Ovary (tissue), 9 donors: ENCODE measurements around the gene DCST1. TPM values are rescaled to one million over a fixed set of nuclear protein-coding genes. Genes with fewer than 3 reads are reported as not detected.

Source experiments
- DNase-seq, 5 donors: peaks; one replicate each; pipeline ENCODE4 v3.0.0-alpha.2; 2019 to 2020
- H3K27ac ChIP-seq, 2 donors: fragments of 200-600 bp; one replicate each; pipeline versions ENCODE4 v1.5.1 to v1.8.0; 2019 to 2022
- H3K27me3 ChIP-seq: fragments of 200-600 bp; one replicate; pipeline ENCODE4 v1.8.0; 2022
- H3K36me3 ChIP-seq: fragments of 200-600 bp; sonication (generic); one replicate; pipeline ENCODE4 v1.5.1; 2019
- H3K4me1 ChIP-seq: one replicate; pipeline ENCODE4 v1.8.1; 2013; ENCODE audit warnings: mild to moderate bottlenecking, moderate library complexity; ENCODE audit not compliant: insufficient read depth
- H3K4me3 ChIP-seq: fragments of 200-600 bp; sonication (generic); one replicate; pipeline ENCODE4 v1.5.1; 2017
- H3K9me3 ChIP-seq, 2 donors: fragments of 200-600 bp in 1 of 2; sonication (generic) in 1 of 2; one replicate each; pipeline versions ENCODE4 v1.5.1 to v1.8.1; 2013 to 2019; ENCODE audit warnings: mild to moderate bottlenecking in 1 of 2, moderate library complexity in 1 of 2
- CTCF ChIP-seq, 3 donors: fragments of 450-650 bp in 2 of 3; fragments of 200-600 bp in 1 of 3; IDR thresholded peaks; one replicate each; pipeline versions ENCODE4 v1.5.1 to v1.8.0; 2016 to 2022; ENCODE audit warnings: antibody characterized with exemption in 3 of 3, mild to moderate bottlenecking in 1 of 3
- EP300 ChIP-seq: sonication (generic); formaldehyde crosslinking; IDR thresholded peaks from one replicate; pipeline ENCODE4 v1.6.1; 2017; ENCODE audit warnings: antibody characterized with exemption
- POLR2A ChIP-seq: fragments of 450-650 bp; IDR thresholded peaks from one replicate; pipeline ENCODE4 v1.6.1; 2017; ENCODE audit warnings: antibody characterized with exemption, mild to moderate bottlenecking, moderate library complexity
- WGBS, 3 donors: extraction: QIAGEN DNeasy Blood & Tissue Kit in 1 of 3; methylation state at CpG; one replicate each; pipeline versions ENCODE4 v1.1.5 to v1.1.7; 2013 to 2017; 5-methylcytosine and 5-hydroxymethylcytosine counted together
- intact Hi-C, 4 donors: fragments of 100-400 bp; cut with DNase I; formaldehyde crosslinking; loops; one replicate each; pipeline versions ENCODE4 v1.11.0 to v1.15.1; 2022 to 2023
- polyA plus RNA-seq, 2 donors: library from polyadenylated mRNA; stranded (reverse); fragments of 200-250 nt in 1 of 2; fragments of 350-450 nt in 1 of 2; fragmentation: Illumina TruSeq in 1 of 2; extraction: RNeasy Lipid Tissue Mini Kit (QIAGEN cat#74804) in 1 of 2; gene quantifications; one replicate each; pipeline ENCODE4 v1.2.3, GENCODE V29; 2013 to 2014
- total RNA-seq, 7 donors: library from RNA; depleted of rRNA in 2 of 7; stranded (reverse); fragments of >200 nt in 2 of 7; fragmentation: NEBNext Ultra II Directional in 3 of 7; extraction: Animal tissue kit (Norgen Biotek cat#: 25700) in 3 of 7; gene quantifications; one replicate each; pipeline versions ENCODE4 v1.1.0 to v1.2.4, GENCODE V29; 2016 to 2023
- donor health status: DM: no; HTN: no; CAD: no; lungs with moderate emphysema.
- donor health status: DM: no; HTN: no; CAD: no.
- donor health status: Bipolar disorder and iron deficiency.
- donor health status: DM: yes; HTN: yes; CAD: no.
- donor health status: DM: no; HTN: no; CAD: no.
- donor health status: DM: yes; HTN: yes; CAD: no.

Gene DCST1
- total and polyA plus RNA-seq, 9 donors: 0.06 to 0.80 (median 0.30) TPM; not detected in 4

- peak; percentile 89 to 97 (median 95) for DNase-seq
- intact Hi-C loops: loop anchor here in 1 of 4 donors (5.0 kb wide), 1 partner anchor 35 kb away; the partner anchor contains the start of gene ADAM15
- Histone ChIP-seq H3K4me1 (peaks cover 6% of the 10 kb centered on the region), H3K27me3 (no peaks in the 10 kb centered on the region), H3K27ac (peak overlapping the region; percentile 79 to 81), H3K4me3 (peak overlapping the region; percentile 31), H3K36me3 (no peaks in the 10 kb centered on the region), H3K9me3 (no peaks in the 10 kb centered on the region)
- TF ChIP-seq EP300 (peak; percentile 41), POLR2A (peak; percentile 62), CTCF (IDR thresholded peaks at IDR 0.05) (peak; percentile 96 to 100 (median 99))
- 3 to 4% (median 4%) methylated on average over 38 to 49 of the region's 49 CpGs for WGBS, 3 donors
Observed at GRCh38 chr1:155017041-155017945, 16.3 kb upstream of the DCST1 start.

- WGBS, 3 donors: 54 to 58% (median 54%) methylated on average over 6 of the region's 6 CpGs
- no peaks in the 10 kb centered on the region for H3K27me3 ChIP-seq
- intact Hi-C loops: loop anchor here in 1 of 4 donors (5.0 kb wide), 1 partner anchor 34 kb away; the partner anchor contains the start of gene ADAM15
- TF ChIP-seq EP300 (no peak), POLR2A (no peak), CTCF (IDR thresholded peaks at IDR 0.05) (no peak)
- peak overlapping the region; percentile 79 to 81 for H3K27ac ChIP-seq
- peak overlapping the region; percentile 31 for H3K4me3 ChIP-seq
- no peaks in the 10 kb centered on the region for H3K36me3 ChIP-seq
- H3K9me3 ChIP-seq: no peaks in the 10 kb centered on the region
- peaks cover 6% of the 10 kb centered on the region for H3K4me1 ChIP-seq
- DNase-seq: peak in 4 of 5 donors; percentile 35 to 56 (median 42)
Observed at GRCh38 chr1:155017946-155018316, 15.7 kb upstream of the DCST1 start.

- Histone ChIP-seq H3K4me1 (peaks cover 6% of the 10 kb centered on the region), H3K27ac (no peak overlapping the region), H3K9me3 (no peaks in the 10 kb centered on the region), H3K4me3 (no peak overlapping the region), H3K36me3 (no peaks in the 10 kb centered on the region), H3K27me3 (no peaks in the 10 kb centered on the region)
- peak in 1 of 5 donors; percentile 20 for DNase-seq
- intact Hi-C loops: loop anchor here in 1 of 4 donors (5.0 kb wide), 1 partner anchor 34 kb away; the partner anchor contains the start of gene ADAM15
- 79 to 86% (median 81%) methylated on average over 8 of the region's 8 CpGs for WGBS, 3 donors
- TF ChIP-seq CTCF (IDR thresholded peaks at IDR 0.05): no peak
- TF ChIP-seq POLR2A: no peak
- no peak for TF ChIP-seq EP300
Observed at GRCh38 chr1:155018617-155019348, 14.8 kb upstream of the DCST1 start.
